CD4-positive, alpha-beta T cell treated with Interferon gamma for 1 hour (primary cell): ENCODE results near the gene ZNF337.

Experiments used
- DNase-seq: peaks from one replicate; pipeline ENCODE4 v3.0.0-alpha.2; 2020

Gene ZNF337

DNA sequence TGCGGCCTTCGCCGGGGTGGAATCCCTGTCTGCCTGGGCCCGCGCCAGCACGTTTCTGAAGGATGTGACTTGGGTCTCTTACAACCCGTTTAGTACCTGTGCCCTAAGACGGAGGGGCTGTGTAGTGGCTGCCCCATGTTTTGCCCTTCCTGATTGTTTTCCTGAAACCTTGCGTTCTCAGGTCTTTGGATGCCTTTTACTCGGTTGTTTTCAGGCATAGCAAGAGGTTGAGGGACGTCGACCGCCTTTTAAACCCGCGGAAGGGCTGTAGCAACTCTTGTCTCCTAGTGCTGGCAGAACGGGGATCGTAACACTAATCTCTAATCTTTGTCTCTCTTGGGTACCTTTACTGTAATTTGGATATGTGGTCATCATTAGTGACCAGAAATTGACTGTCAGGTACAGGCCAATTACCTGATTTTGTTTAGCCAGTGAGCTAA is 72.1 kb downstream of the ZNF337 start:
- no peak for DNase-seq
